Measurements from ENCODE around the gene ATG10. TPM values are rescaled to one million over a fixed set of nuclear protein-coding genes. Genes with fewer than 3 reads are reported as not detected.

Gene ATG10
- total RNA-seq, 1 experiment from 2014 or later: 7.6 TPM

GRCh38 chr5:81925981-81926380 lies 45.8 kb upstream of the ATG10 start:
- Histone ChIP-seq H2BK20ac (ENCODE audit: low read depth, low read length, poor library complexity, severe bottlenecking) (no peak overlapping the region), H2BK15ac (ENCODE audit: low read depth, low read length) (no peak overlapping the region), H3K79me1 (ENCODE audit: insufficient read depth, low read depth, low read length, poor library complexity, severe bottlenecking) (no peaks in the 10 kb centered on the region), H3K4me1 (ENCODE audit: insufficient read depth, low read length) (no peaks in the 10 kb centered on the region), H3K18ac (ENCODE audit: insufficient read length, low read depth, low read length) (no peak overlapping the region), H2BK120ac (ENCODE audit: low read depth, low read length, poor library complexity, severe bottlenecking) (no peak overlapping the region), H3K14ac (ENCODE audit: insufficient read depth, low read length) (no peak overlapping the region), H3K56ac (ENCODE audit: insufficient read length, low read depth, low read length) (no peak overlapping the region), H3K79me2 (ENCODE audit: insufficient read depth, low read length) (no peaks in the 10 kb centered on the region), H3T11ph (ENCODE audit: low read length) (no peak overlapping the region), H2AFZ (ENCODE audit: low read length) (no peak overlapping the region), H3K27ac (ENCODE audit: insufficient read length, low read depth, low read length) (no peak overlapping the region), H3K4me2 (ENCODE audit: insufficient read depth, insufficient read length, low read length) (no peak overlapping the region), H3K9me3 (ENCODE audit: control insufficient read depth, low read depth, low read length) (no peaks in the 10 kb centered on the region), H4K91ac (ENCODE audit: insufficient read length, low read depth, low read length) (no peak overlapping the region), H4K8ac (replicated peaks; ENCODE audit: insufficient read length, low read depth, low read length) (no peak overlapping the region), H2BK5ac (ENCODE audit: insufficient read length, low read length) (no peak overlapping the region), H2BK12ac (ENCODE audit: insufficient read length, low read depth, low read length) (no peak overlapping the region), H3K23ac (ENCODE audit: insufficient read length, low read depth, low read length) (no peak overlapping the region), H2AK5ac (ENCODE audit: insufficient read length, low read length) (no peak overlapping the region), H3K9ac (ENCODE audit: extremely low read depth, insufficient read length, low read length) (no peak overlapping the region), H4K5ac (ENCODE audit: insufficient read length, low read depth, low read length) (no peak overlapping the region), H3K4ac (ENCODE audit: low read depth, low read length) (no peak overlapping the region), H4K20me1 (ENCODE audit: control insufficient read depth, insufficient read depth, insufficient read length) (no peaks in the 10 kb centered on the region), H3K23me2 (ENCODE audit: insufficient read length, low read depth, low read length, poor library complexity, severe bottlenecking) (no peaks in the 10 kb centered on the region), H3K27me3 (ENCODE audit: insufficient read depth, low read length) (no peaks in the 10 kb centered on the region)
- no peaks in the 10 kb centered on the region for H3K27me3 Mint-ChIP-seq (ENCODE audit: low read depth)
- no peak overlapping the region for H3K4me3 Mint-ChIP-seq
- H3K9me3 Mint-ChIP-seq: peaks cover 0 to 3% of the 10 kb centered on the region in 2 experiments; a peak in 1 of 5 replicates
- no peak for DNase-seq
- TF ChIP-seq CTCF (conservative IDR thresholded peaks at IDR 0.05): no peak
- no CpG with 5 or more reads among the region's 7 CpGs for WGBS (ENCODE audit: extremely low coverage, insufficient read length, low lambda C conversion rate)
- H3K27ac Mint-ChIP-seq: no peak overlapping the region
- H3K36me3 Mint-ChIP-seq (ENCODE audit: insufficient read depth in 1 of 3, low read depth in 3 of 3): 0 out of 7 replicates have a peak, but pooled peaks cover 0 to 3% (median 0%) of the 10 kb centered on the region in 3 experiments
- H3K4me1 Mint-ChIP-seq: peaks cover 11% of the 10 kb centered on the region in 2 experiments

Data from H9 (cell line).